OCI-LY7 (cell line): ENCODE measurements around the gene P2RX1. TPM values are rescaled to one million over a fixed set of nuclear protein-coding genes. Genes with fewer than 3 reads are reported as not detected.

ENCODE experiments used
- BruUV-seq: library from RNA; stranded (reverse); fragments of 400-500 nt; replicated peaks from 2 replicates; lab custom pipeline; 2021; lab: Mats Ljungman, UMichigan
- CTCF ChIA-PET: fragments of 300-600 bp; sonication (Branson Sonifier 250); formaldehyde crosslinking; loops from one replicate; lab custom pipeline; 2022; ENCODE audit warnings: antibody characterized with exemption; ENCODE audit not compliant: unreplicated experiment; lab: Charles Lee
- POLR2A ChIA-PET: fragments of 300-600 bp; sonication (Branson Sonifier 250); formaldehyde crosslinking; loops from one replicate; lab custom pipeline; 2022; ENCODE audit warnings: antibody characterized with exemption; lab: Charles Lee
- DNase-seq: peaks from one replicate; pipeline ENCODE4 v3.0.0-alpha.2; 2015; ENCODE audit warnings: low spot score
- H2AFZ ChIP-seq: fragments of 200-600 bp; sonication (generic), shearing (Covaris generic); 2 replicates; pipeline ENCODE4 v1.6.1; 2014; ENCODE audit warnings: mild to moderate bottlenecking, antibody characterized with exemption, low read length, moderate library complexity
- H3K27ac ChIP-seq: fragments of 200-600 bp; sonication (generic); 2 replicates; pipeline ENCODE4 v1.5.1; 2014; ENCODE audit warnings: mixed run types, low read depth, mild to moderate bottlenecking, moderate library complexity, low read length, inconsistent platforms; ENCODE audit not compliant: poor library complexity, severe bottlenecking
- H3K36me3 ChIP-seq: fragments of 200-600 bp; sonication (generic); 2 replicates; pipeline ENCODE4 v1.6.1; 2014; ENCODE audit warnings: mild to moderate bottlenecking, antibody characterized with exemption, low read length, moderate library complexity, mixed read lengths; ENCODE audit not compliant: insufficient read depth
- H3K4me1 ChIP-seq: fragments of 200-600 bp; sonication (generic); 2 replicates; pipeline ENCODE4 v1.5.1; 2014; ENCODE audit warnings: mild to moderate bottlenecking, low read length; ENCODE audit not compliant: insufficient read depth, poor library complexity, severe bottlenecking
- H3K4me2 ChIP-seq: fragments of 200-600 bp; sonication (generic); 2 replicates; pipeline ENCODE4 v1.6.1; 2014; ENCODE audit warnings: mild to moderate bottlenecking, low read length
- H3K4me3 ChIP-seq: fragments of 200-600 bp; sonication (generic); 2 replicates; pipeline ENCODE4 v1.5.1; 2014; ENCODE audit warnings: mild to moderate bottlenecking, low read depth, low read length; ENCODE audit not compliant: poor library complexity, severe bottlenecking
- H3K79me2 ChIP-seq: fragments of 200-600 bp; sonication (generic); 2 replicates; pipeline ENCODE4 v1.6.1; 2016; ENCODE audit warnings: low read depth, mild to moderate bottlenecking, low read length, moderate library complexity, mixed read lengths; ENCODE audit not compliant: insufficient read depth
- H3K9me2 ChIP-seq: fragments of 200-600 bp; sonication (generic); 2 replicates; pipeline ENCODE4 v1.6.1; 2016; ENCODE audit warnings: mild to moderate bottlenecking, low read length, mixed read lengths; ENCODE audit not compliant: insufficient read depth
- H3K9me3 ChIP-seq: fragments of 200-600 bp; sonication (generic); 2 replicates; pipeline ENCODE4 v1.6.1; 2014; ENCODE audit warnings: mild to moderate bottlenecking, mixed run types, low read length, mixed read lengths
- H4K20me1 ChIP-seq: fragments of 200-600 bp; sonication (generic); 2 replicates; pipeline ENCODE4 v1.6.1; 2014; ENCODE audit warnings: mild to moderate bottlenecking, antibody characterized with exemption, low read length, moderate library complexity, mixed read lengths; ENCODE audit not compliant: insufficient read depth
- CTCF ChIP-seq: fragments of 200-600 bp; sonication (generic); conservative IDR thresholded peaks from 2 replicates; pipeline ENCODE4 v1.5.1; 2014; ENCODE audit warnings: mild to moderate bottlenecking, antibody characterized with exemption, low read length, moderate library complexity, mixed read lengths
- EZH2phosphoT487 ChIP-seq: fragments of 200-600 bp; sonication (generic); IDR thresholded peaks from 2 replicates; pipeline ENCODE4 v1.6.1; 2018; ENCODE audit warnings: low read depth, borderline replicate concordance, mild to moderate bottlenecking, mixed run types, antibody characterized with exemption, low read length, moderate library complexity, mixed read lengths
- intact Hi-C: fragments of 100-400 bp; cut with micrococcal nuclease; formaldehyde crosslinking; loops from one replicate; pipeline ENCODE4 v1.10.0; 2022; ENCODE audit not compliant: unreplicated experiment
- total RNA-seq, 2 experiments: library from RNA; depleted of rRNA in 1 of 2; stranded (reverse); fragments of >200 nt in 1 of 2; shearing (Covaris generic) in 1 of 2; gene quantifications; 2 replicates each; pipeline ENCODE4 v1.2.3, GENCODE V29; 2014 to 2022

Gene P2RX1
- total RNA-seq, 2 experiments from 2014 or later, result 0.69 to 4.5 TPM

- Histone ChIP-seq H3K4me1 (peaks cover 33% of the 10 kb centered on the region), H3K36me3 (no peaks in the 10 kb centered on the region), H3K4me3 (no peak overlapping the region), H3K27ac (no peak overlapping the region), H3K9me3 (no peaks in the 10 kb centered on the region), H3K4me2 (no peak overlapping the region), H3K79me2 (no peaks in the 10 kb centered on the region), H4K20me1 (no peaks in the 10 kb centered on the region), H2AFZ (no peak overlapping the region), H3K9me2 (no peaks in the 10 kb centered on the region)
- ChIA-PET CTCF (no interaction called here), POLR2A (interaction anchor here (0.7 kb wide), 1 partner anchor 224 kb away, joined by 3 read pairs; no protein-coding TSS in a partner anchor)
- no peak for DNase-seq
- no TSS peak for BruUV-seq
- intact Hi-C loops, result no loop called here
- TF ChIP-seq EZH2phosphoT487 (no peak), CTCF (no peak)
Measured at GRCh38 chr17:3890082-3890877, 26.0 kb downstream of the P2RX1 start.

- intact Hi-C loops, result no loop called here
- no peaks in the 10 kb centered on the region for H3K9me2 ChIP-seq
- no peak overlapping the region for H2AFZ ChIP-seq
- no TSS peak for BruUV-seq
- H3K27ac ChIP-seq, result no peak overlapping the region
- no peak overlapping the region for H3K4me3 ChIP-seq
- H3K79me2 ChIP-seq, result no peaks in the 10 kb centered on the region
- H3K36me3 ChIP-seq, result no peaks in the 10 kb centered on the region
- POLR2A ChIA-PET, result interaction anchor here (0.7 kb wide), 1 partner anchor 223 kb away, joined by 3 read pairs; no protein-coding TSS in a partner anchor
- no peak for TF ChIP-seq EZH2phosphoT487
- no peak for TF ChIP-seq CTCF
- H3K9me3 ChIP-seq, result no peaks in the 10 kb centered on the region
- no peak overlapping the region for H3K4me2 ChIP-seq
- no peaks in the 10 kb centered on the region for H4K20me1 ChIP-seq
- H3K4me1 ChIP-seq, result peaks cover 28% of the 10 kb centered on the region
- DNase-seq, result no peak
- CTCF ChIA-PET, result no interaction called here
Measured at GRCh38 chr17:3889325-3890012, 26.8 kb downstream of the P2RX1 start.
